H1 (cell line): ENCODE measurements around the gene HIP1. TPM values are rescaled to one million over a fixed set of nuclear protein-coding genes. Genes with fewer than 3 reads are reported as not detected.

ENCODE experiments used
- CTCF ChIA-PET: fragments of 300-600 bp; sonication (Branson Sonifier 250); formaldehyde crosslinking; loops from one replicate; lab custom pipeline; 2021; ENCODE audit not compliant: partially characterized antibody; lab: Charles Lee
- POLR2A ChIA-PET: fragments of 300-600 bp; sonication (Branson Sonifier 250); formaldehyde crosslinking; loops from one replicate; lab custom pipeline; 2021; ENCODE audit warnings: inconsistent platforms; ENCODE audit not compliant: partially characterized antibody; lab: Charles Lee
- DNase-seq, 2 experiments: peaks; one replicate each; pipeline versions ENCODE4 v3.0.0 to v3.0.0-alpha.2; 2010 to 2022; ENCODE audit warnings: low spot score in 2 of 2, low read depth in 1 of 2, mixed read lengths in 1 of 2
- FAIRE-seq: peaks from 2 replicates; lab custom pipeline; 2011; peaks lifted over from hg19 to GRCh38; lab: Jason Lieb, UNC
- H2AFZ ChIP-seq: 2 replicates; pipeline ENCODE4 v1.8.1; 2012; ENCODE audit warnings: low read length, inconsistent platforms
- H2AK5ac ChIP-seq: 2 replicates; pipeline ENCODE4 v1.6.1; 2013; ENCODE audit warnings: low read depth, low read length
- H2BK120ac ChIP-seq: replicated peaks from 2 replicates; pipeline ENCODE3; 2013; ENCODE audit warnings: low read depth, low read length, inconsistent platforms
- H2BK12ac ChIP-seq: 2 replicates; pipeline ENCODE4 v1.6.1; 2013; ENCODE audit warnings: low read depth, low read length
- H2BK15ac ChIP-seq: 2 replicates; pipeline ENCODE4 v1.6.1; 2013; ENCODE audit warnings: low read length
- H2BK20ac ChIP-seq: 2 replicates; pipeline ENCODE4 v1.6.1; 2013; ENCODE audit warnings: low read length
- H2BK5ac ChIP-seq: 2 replicates; pipeline ENCODE4 v1.6.1; 2013; ENCODE audit warnings: low read depth, low read length
- H3K14ac ChIP-seq: 2 replicates; pipeline ENCODE4 v1.6.1; 2013; ENCODE audit warnings: inconsistent platforms; ENCODE audit not compliant: insufficient read length
- H3K18ac ChIP-seq: 2 replicates; pipeline ENCODE4 v1.6.1; 2013; ENCODE audit warnings: low read length; ENCODE audit errors: extremely low read depth
- H3K23ac ChIP-seq: 2 replicates; pipeline ENCODE4 v1.6.1; 2013; ENCODE audit warnings: inconsistent platforms; ENCODE audit not compliant: insufficient read length
- H3K23me2 ChIP-seq: 2 replicates; pipeline ENCODE4 v1.6.1; 2013; ENCODE audit warnings: low read depth, low read length
- H3K27ac ChIP-seq: 2 replicates; pipeline ENCODE4 v1.6.1; 2011; ENCODE audit warnings: low read depth, low read length, inconsistent platforms
- H3K27me3 ChIP-seq, 4 experiments: replicated peaks in 1 of 4; 1 replicate in 1 of 4; 2 replicates in 3 of 4; pipeline versions ENCODE4 v1.6.1 to v1.8.1; 2011 to 2013; ENCODE audit warnings: low read length in 3 of 4, mild to moderate bottlenecking in 3 of 4, inconsistent platforms in 2 of 4, mixed read lengths in 2 of 4, moderate library complexity in 1 of 4; ENCODE audit not compliant: control insufficient read depth in 3 of 4, insufficient read depth in 3 of 4; ENCODE audit errors: extremely low read depth in 1 of 4
- H3K36me3 ChIP-seq, 4 experiments: 2 replicates each; pipeline versions ENCODE4 v1.6.1 to v1.8.1; 2011 to 2013; ENCODE audit warnings: mild to moderate bottlenecking in 4 of 4, low read length in 3 of 4, moderate library complexity in 2 of 4, control low read depth in 1 of 4, inconsistent platforms in 1 of 4; ENCODE audit not compliant: insufficient read depth in 4 of 4, control insufficient read depth in 2 of 4
- H3K4ac ChIP-seq: replicated peaks from 2 replicates; pipeline ENCODE3; 2013; ENCODE audit warnings: low read length, low read depth, mixed read lengths, inconsistent platforms; ENCODE audit not compliant: insufficient read length
- H3K4me1 ChIP-seq, 4 experiments: replicated peaks in 1 of 4; 1 replicate in 1 of 4; 2 replicates in 3 of 4; pipeline versions ENCODE4 v1.6.1 to v1.8.1; 2011 to 2013; ENCODE audit warnings: low read length in 3 of 4, inconsistent platforms in 2 of 4, mixed read lengths in 1 of 4; ENCODE audit not compliant: insufficient read depth in 4 of 4, control insufficient read depth in 3 of 4
- H3K4me2 ChIP-seq, 2 experiments: 2 replicates each; pipeline versions ENCODE4 v1.6.1 to v1.8.1; 2011 to 2013; ENCODE audit warnings: low read depth in 2 of 2, low read length in 2 of 2, control low read depth in 1 of 2, inconsistent platforms in 1 of 2, mild to moderate bottlenecking in 1 of 2; ENCODE audit not compliant: insufficient read depth in 1 of 2
- H3K4me3 ChIP-seq, 4 experiments: fragments of 200-600, 300-600 bp in 1 of 4; sonication (generic), shearing (Covaris generic), sonication (Bioruptor Twin) in 1 of 4; 2 replicates each; pipeline versions ENCODE4 v1.5.1 to v1.8.1; 2011 to 2016; ENCODE audit warnings: low read length in 4 of 4, low read depth in 3 of 4, control low read depth in 2 of 4, inconsistent platforms in 2 of 4, mild to moderate bottlenecking in 2 of 4, mixed read lengths in 1 of 4, moderate library complexity in 1 of 4; ENCODE audit not compliant: insufficient read depth in 2 of 4; ENCODE audit errors: extremely low read depth in 1 of 4
- H3K56ac ChIP-seq: replicated peaks from 2 replicates; pipeline ENCODE3; 2013; ENCODE audit warnings: low read depth, mild to moderate bottlenecking, mixed read lengths, low read length, inconsistent platforms; ENCODE audit not compliant: insufficient read length
- H3K79me1 ChIP-seq: 2 replicates; pipeline ENCODE4 v1.6.1; 2013; ENCODE audit warnings: low read depth, low read length, control low read depth
- H3K79me2 ChIP-seq, 2 experiments: 2 replicates each; pipeline versions ENCODE4 v1.6.1 to v1.8.1; 2012 to 2013; ENCODE audit warnings: low read length in 2 of 2, mild to moderate bottlenecking in 2 of 2, inconsistent platforms in 1 of 2; ENCODE audit not compliant: insufficient read depth in 2 of 2, control insufficient read depth in 1 of 2
- H3K9ac ChIP-seq, 4 experiments: replicated peaks in 1 of 4; 1 replicate in 1 of 4; 2 replicates in 3 of 4; pipeline versions ENCODE4 v1.6.1 to v1.8.1; 2011 to 2013; ENCODE audit warnings: low read depth in 3 of 4, low read length in 3 of 4, control low read depth in 2 of 4, mild to moderate bottlenecking in 2 of 4, moderate library complexity in 2 of 4, inconsistent platforms in 1 of 4; ENCODE audit errors: extremely low read depth in 1 of 4
- H3K9me3 ChIP-seq, 2 experiments: 2 replicates each; pipeline versions ENCODE4 v1.6.1 to v1.8.1; 2012 to 2013; ENCODE audit warnings: mild to moderate bottlenecking in 2 of 2, moderate library complexity in 2 of 2, control low read depth in 1 of 2, inconsistent platforms in 1 of 2, low read depth in 1 of 2, low read length in 1 of 2, mixed read lengths in 1 of 2; ENCODE audit not compliant: insufficient read depth in 2 of 2
- H4K20me1 ChIP-seq, 2 experiments: replicated peaks in 1 of 2; 2 replicates each; pipeline versions ENCODE3 to v1.8.1; 2011 to 2013; ENCODE audit warnings: inconsistent platforms in 2 of 2, low read length in 2 of 2, mild to moderate bottlenecking in 1 of 2; ENCODE audit not compliant: insufficient read depth in 2 of 2, control insufficient read depth in 1 of 2
- H4K5ac ChIP-seq: 2 replicates; pipeline ENCODE4 v1.6.1; 2013; ENCODE audit warnings: low read length, low read depth, mixed read lengths, inconsistent platforms; ENCODE audit not compliant: insufficient read length
- H4K8ac ChIP-seq: 2 replicates; pipeline ENCODE4 v1.8.0; 2013; ENCODE audit warnings: mild to moderate bottlenecking, moderate library complexity, low read length, inconsistent platforms; ENCODE audit not compliant: insufficient read depth; ENCODE audit errors: extremely low read depth
- H4K91ac ChIP-seq: replicated peaks from 2 replicates; pipeline ENCODE3; 2013; ENCODE audit warnings: low read length, mixed read lengths, inconsistent platforms; ENCODE audit not compliant: insufficient read length
- BACH1 ChIP-seq: IDR thresholded peaks from 2 replicates; pipeline ENCODE4 v1.6.1; 2012; ENCODE audit warnings: low read length, improper control_type of control experiment
- BCL11A ChIP-seq, 2 experiments: IDR thresholded peaks; one replicate each; pipeline ENCODE4 v1.6.1; 2011; ENCODE audit warnings: low read depth in 2 of 2, low read length in 2 of 2, mild to moderate bottlenecking in 2 of 2
- CBX5 ChIP-seq: fragments of 300-800, 300-1000 bp; sonication (generic); IDR thresholded peaks from 2 replicates; pipeline ENCODE4 v1.7.1; 2016; ENCODE audit warnings: antibody characterized with exemption, low read length, low read depth
- CBX8 ChIP-seq: fragments of 300-800, 300-1000 bp; sonication (generic); IDR thresholded peaks from 2 replicates; pipeline ENCODE4 v1.7.1; 2016; ENCODE audit warnings: low read depth, low read length, borderline replicate concordance
- HDAC2 ChIP-seq, 2 experiments: fragments of 300-600 bp in 1 of 2; sonication (generic) in 1 of 2; IDR thresholded peaks; 2 replicates each; pipeline ENCODE4 v1.6.1; 2011 to 2012; ENCODE audit warnings: low read depth in 2 of 2, low read length in 2 of 2, mild to moderate bottlenecking in 2 of 2, moderate library complexity in 2 of 2, borderline replicate concordance in 1 of 2, inconsistent platforms in 1 of 2
- KDM4A ChIP-seq: IDR thresholded peaks from one replicate; pipeline ENCODE4 v1.7.1; 2012; ENCODE audit warnings: low read depth, mild to moderate bottlenecking, moderate library complexity, low read length, inconsistent platforms; ENCODE audit not compliant: severe bottlenecking
- KDM5A ChIP-seq: fragments of 200-600 bp; IDR thresholded peaks from 2 replicates; pipeline ENCODE4 v1.7.1; 2012; ENCODE audit warnings: mild to moderate bottlenecking, low read length, inconsistent platforms, mixed read lengths
- SP1 ChIP-seq: IDR thresholded peaks from 2 replicates; pipeline ENCODE4 v1.6.1; 2011; ENCODE audit warnings: low read depth, low read length
- ZNF274 ChIP-seq: IDR thresholded peaks from 2 replicates; pipeline ENCODE4 v1.7.0; 2012; ENCODE audit warnings: low read length, borderline replicate concordance; ENCODE audit errors: extremely low read depth
- WGBS, 2 experiments: shearing (Covaris generic) in 1 of 2; methylation state at CpG; one replicate each; pipeline versions ENCODE4 v1.1.6 to v1.1.7; 2013 to 2015; ENCODE audit warnings: low lambda C conversion rate in 2 of 2, mixed read lengths in 2 of 2, inconsistent platforms in 1 of 2, low coverage in 1 of 2, missing lambda C conversion rate in 1 of 2; ENCODE audit not compliant: insufficient replicate concordance in 2 of 2, insufficient coverage in 1 of 2, insufficient read length in 1 of 2; ENCODE audit errors: extremely low coverage in 1 of 2, missing lambda C conversion rate in 1 of 2; 5-methylcytosine and 5-hydroxymethylcytosine counted together
- polyA plus RNA-seq, 7 experiments: library from polyadenylated mRNA; depleted of rRNA in 3 of 7; stranded (reverse) in 5 of 7; unstranded in 2 of 7; fragments of >200 nt in 5 of 7; fragments of 200-250 nt in 2 of 7; gene quantifications; 1 replicate in 5 of 7; 2 replicates in 1 of 7; 4 replicates in 1 of 7; pipeline versions ENCODE4 v1.2.1 to v1.2.3, GENCODE V29; 2011 to 2013; ENCODE audit warnings: missing spikeins in 2 of 7, mixed read lengths in 2 of 7
- total RNA-seq: library from RNA; stranded (reverse); fragmentation: NEBNext Ultra II Directional; extraction: Animal tissue kit (Norgen Biotek cat#: 25700); gene quantifications from 2 replicates; pipeline ENCODE4 v1.2.1, GENCODE V29; 2021

Gene HIP1
- total and polyA plus RNA-seq, 2 of the 8 experiments (the other 6 are each of a cell fraction or from before 2014, with no cell fraction given): 51.8 to 108 TPM

DNA sequence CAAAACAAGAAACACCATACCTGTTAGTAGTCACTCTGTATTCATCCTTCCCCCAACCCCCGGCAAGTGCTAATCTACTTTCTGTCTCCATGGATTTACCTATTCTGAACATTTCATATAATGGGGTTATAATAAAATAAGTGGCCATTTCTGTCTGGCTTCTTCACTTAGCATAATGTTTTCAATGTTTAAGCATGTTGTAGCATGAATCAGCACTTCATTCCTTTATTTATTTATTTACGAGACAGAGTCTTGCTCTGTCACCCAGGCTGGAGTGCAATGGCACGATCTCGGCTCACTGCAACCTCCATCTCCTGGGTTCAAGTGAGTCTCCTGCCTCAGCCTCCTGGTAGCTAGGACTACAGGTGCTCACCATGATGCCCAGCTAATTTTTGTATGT lies 69.2 kb downstream of the HIP1 start:
- no peak overlapping the region for H3K4ac ChIP-seq
- CTCF ChIA-PET: interaction anchor here (1.2 to 1.8 kb wide), 2 partner anchors 21 to 93 kb away, joined by 4 to 5 read pairs; no protein-coding TSS in a partner anchor
- no peak overlapping the region for H2AK5ac ChIP-seq
- no peak for TF ChIP-seq BACH1
- no peak for TF ChIP-seq CBX8
- TF ChIP-seq KDM5A: no peak
- TF ChIP-seq SP1: no peak
- no peak for TF ChIP-seq BCL11A (IDR thresholded peaks at IDR 0.05; ENCODE audit: low read depth in 2 of 2, low read length in 2 of 2)
- no peak for TF ChIP-seq CBX5
- no peak for TF ChIP-seq HDAC2 (IDR thresholded peaks at IDR 0.05; ENCODE audit: borderline replicate concordance in 1 of 2, low read depth in 2 of 2, low read length in 2 of 2)
- no peak for TF ChIP-seq ZNF274
- no peak for TF ChIP-seq KDM4A
- WGBS, 2 experiments: 92% methylated on average over 4 of the region's 4 CpGs; no CpG with 5 or more reads in 1 of the 2 experiments
- no peaks in the 10 kb centered on the region for H3K9me3 ChIP-seq
- no peaks in the 10 kb centered on the region for H3K4me1 ChIP-seq
- no peak overlapping the region for H2BK20ac ChIP-seq
- H3K79me2 ChIP-seq: no peaks in the 10 kb centered on the region
- no peak overlapping the region for H3K9ac ChIP-seq
- no peak overlapping the region for H4K91ac ChIP-seq
- H3K23me2 ChIP-seq: no peaks in the 10 kb centered on the region
- H3K27me3 ChIP-seq: no peaks in the 10 kb centered on the region
- no peak overlapping the region for H3K56ac ChIP-seq
- H3K18ac ChIP-seq: no peak overlapping the region
- POLR2A ChIA-PET: no interaction called here
- H3K23ac ChIP-seq: no peak overlapping the region
- no peaks in the 10 kb centered on the region for H4K20me1 ChIP-seq
- H2BK120ac ChIP-seq: no peak overlapping the region
- DNase-seq: no peak
- no peak overlapping the region for H3K4me2 ChIP-seq
- no peak overlapping the region for H2BK12ac ChIP-seq
- H3K4me3 ChIP-seq: no peak overlapping the region
- H2AFZ ChIP-seq: no peak overlapping the region
- no peak overlapping the region for H4K8ac ChIP-seq
- H3K14ac ChIP-seq: no peak overlapping the region
- H2BK15ac ChIP-seq: no peak overlapping the region
- H3K36me3 ChIP-seq: no peaks in the 10 kb centered on the region
- no peak for FAIRE-seq
- H4K5ac ChIP-seq: no peak overlapping the region
- H2BK5ac ChIP-seq: no peak overlapping the region
- H3K79me1 ChIP-seq: no peaks in the 10 kb centered on the region
- H3K27ac ChIP-seq: no peak overlapping the region
